Natural killer cell (primary cell): Measurements from ENCODE around the gene CACNB2. TPM values are rescaled to one million over a fixed set of nuclear protein-coding genes. Genes with fewer than 3 reads are reported as not detected.

Experiments
- ATAC-seq, 3 donors: fragments of 150-1000 bp in 2 of 3; fragments of 200-7000 bp in 1 of 3; cut with Tn5 transposase; 1 replicate in 1 of 3; 2 replicates in 2 of 3; pipeline ENCODE4 v1.10.0; 2021; ENCODE audit warnings: mild to moderate bottlenecking in 2 of 3, moderate library complexity in 2 of 3
- DNase-seq, 2 donors: peaks; one replicate each; pipeline versions ENCODE4 v3.0.0 to v3.0.0-alpha.2; 2013 to 2021; ENCODE audit warnings: mixed read lengths in 1 of 2
- H3K27ac ChIP-seq: one replicate; pipeline ENCODE4 v1.5.1; 2013; ENCODE audit warnings: mild to moderate bottlenecking, low read length
- H3K27me3 ChIP-seq: one replicate; pipeline ENCODE4 v1.6.1; 2013; ENCODE audit warnings: low read length; ENCODE audit not compliant: control insufficient read depth, insufficient read depth
- H3K36me3 ChIP-seq: one replicate; pipeline ENCODE4 v1.6.1; 2013; ENCODE audit warnings: low read length; ENCODE audit not compliant: control insufficient read depth, insufficient read depth
- H3K4me1 ChIP-seq: one replicate; pipeline ENCODE4 v1.6.1; 2013; ENCODE audit warnings: low read length; ENCODE audit not compliant: control insufficient read depth, insufficient read depth
- H3K4me3 ChIP-seq: one replicate; pipeline ENCODE4 v1.5.1; 2013; ENCODE audit warnings: low read length
- H3K9me3 ChIP-seq: one replicate; pipeline ENCODE4 v1.6.1; 2013; ENCODE audit warnings: low read length; ENCODE audit not compliant: control insufficient read depth, insufficient read depth
- H3K27ac Mint-ChIP-seq, 2 donors: one replicate each; pipeline ENCODE4 v1.8.0; 2022; ENCODE audit warnings: mild to moderate bottlenecking in 2 of 2, mixed read lengths in 2 of 2, moderate library complexity in 1 of 2
- H3K27me3 Mint-ChIP-seq, 2 donors: one replicate each; pipeline ENCODE4 v1.8.0; 2022; ENCODE audit warnings: low read depth in 2 of 2, mixed read lengths in 2 of 2
- H3K36me3 Mint-ChIP-seq: one replicate; pipeline ENCODE4 v1.8.0; 2022; ENCODE audit warnings: mixed read lengths
- H3K4me1 Mint-ChIP-seq, 2 donors: one replicate each; pipeline ENCODE4 v1.8.0; 2022; ENCODE audit warnings: mixed read lengths in 2 of 2
- H3K4me3 Mint-ChIP-seq: one replicate; pipeline ENCODE4 v1.8.0; 2022; ENCODE audit warnings: mild to moderate bottlenecking, moderate library complexity, mixed read lengths
- H3K9me3 Mint-ChIP-seq, 2 donors: one replicate each; pipeline ENCODE4 v1.8.0; 2022; ENCODE audit warnings: mixed read lengths in 2 of 2
- CTCF ChIP-seq: fragments of 200-600 bp; IDR thresholded peaks from one replicate; pipeline ENCODE4 v1.8.0; 2022; ENCODE audit warnings: antibody characterized with exemption
- WGBS: methylation state at CpG from one replicate; pipeline ENCODE4 v1.1.7; 2013; ENCODE audit warnings: missing lambda C conversion rate; ENCODE audit not compliant: insufficient coverage; 5-methylcytosine and 5-hydroxymethylcytosine counted together
- intact Hi-C: fragments of 100-400 bp; cut with micrococcal nuclease; formaldehyde crosslinking; loops from one replicate; pipeline ENCODE4 v1.14.2; 2022
- total RNA-seq, 4 donors: library from RNA; stranded (reverse); fragments of 120-200 nt in 1 of 4; gene quantifications; one replicate each; pipeline versions ENCODE4 v1.2.3 to v1.2.4, GENCODE V29; 2013 to 2022

Gene CACNB2
- total RNA-seq, 3 donors from 2014 or later (not counting 1 experiment from before 2014, with no cell fraction given): not detected

- Histone ChIP-seq H3K27ac (no peak overlapping the region), H3K4me1 (no peaks in the 10 kb centered on the region), H3K9me3 (no peaks in the 10 kb centered on the region), H3K36me3 (no peaks in the 10 kb centered on the region), H3K27me3 (no peaks in the 10 kb centered on the region), H3K4me3 (no peak overlapping the region)
- intact Hi-C loops: no loop called here
- Mint-ChIP-seq H3K9me3 (no peaks in the 10 kb centered on the region), H3K36me3 (no peaks in the 10 kb centered on the region), H3K27me3 (no peaks in the 10 kb centered on the region), H3K4me1 (no peaks in the 10 kb centered on the region), H3K27ac (no peak overlapping the region), H3K4me3 (no peak overlapping the region)
- DNase-seq (no peak), ATAC-seq (no peak)
- TF ChIP-seq CTCF: no peak
- 97% methylated on average over 5 of the region's 7 CpGs for WGBS
Measured at GRCh38 chr10:18532881-18533535, 392.8 kb downstream of the CACNB2 start.

- no peaks in the 10 kb centered on the region for H3K36me3 Mint-ChIP-seq
- 100% methylated on average over 3 of the region's 5 CpGs for WGBS
Measured at GRCh38 chr10:18533896-18534295, 393.7 kb downstream of the CACNB2 start.

GRCh38 chr10:18539335-18539734, 399.1 kb downstream of the CACNB2 start:
- WGBS: 97% methylated on average over 21 of the region's 22 CpGs
- Mint-ChIP-seq H3K9me3 (no peaks in the 10 kb centered on the region), H3K27ac (no peak overlapping the region), H3K4me3 (no peak overlapping the region), H3K27me3 (no peaks in the 10 kb centered on the region), H3K4me1 (no peaks in the 10 kb centered on the region), H3K36me3 (peaks cover 18% of the 10 kb centered on the region)
- Histone ChIP-seq H3K9me3 (no peaks in the 10 kb centered on the region), H3K36me3 (peaks cover 13% of the 10 kb centered on the region), H3K4me3 (no peak overlapping the region), H3K4me1 (no peaks in the 10 kb centered on the region), H3K27me3 (no peaks in the 10 kb centered on the region), H3K27ac (no peak overlapping the region)
- DNase-seq: no peak
- ATAC-seq: no peak
- intact Hi-C loops: no loop called here
- no peak for TF ChIP-seq CTCF

More at GRCh38 chr10:18533896-18534295, 393.7 kb downstream of the CACNB2 start:
- no peaks in the 10 kb centered on the region for H3K4me1 Mint-ChIP-seq
- DNase-seq (no peak), ATAC-seq (no peak)
- intact Hi-C loops: no loop called here
- Histone ChIP-seq H3K9me3 (no peaks in the 10 kb centered on the region), H3K4me1 (no peaks in the 10 kb centered on the region), H3K27me3 (no peaks in the 10 kb centered on the region), H3K36me3 (peaks cover 3% of the 10 kb centered on the region), H3K27ac (no peak overlapping the region), H3K4me3 (no peak overlapping the region)
- H3K27me3 Mint-ChIP-seq: no peaks in the 10 kb centered on the region
- no peak for TF ChIP-seq CTCF
- no peak overlapping the region for H3K4me3 Mint-ChIP-seq
- no peak overlapping the region for H3K27ac Mint-ChIP-seq
- no peaks in the 10 kb centered on the region for H3K9me3 Mint-ChIP-seq

- ATAC-seq (no peak), DNase-seq (no peak)
- no peak overlapping the region for H3K4me3 Mint-ChIP-seq
- H3K36me3 Mint-ChIP-seq: peaks cover 18% of the 10 kb centered on the region
- H3K27me3 ChIP-seq: no peaks in the 10 kb centered on the region
- H3K9me3 Mint-ChIP-seq: no peaks in the 10 kb centered on the region
- TF ChIP-seq CTCF: no peak
- H3K4me3 ChIP-seq: no peak overlapping the region
- intact Hi-C loops: no loop called here
- H3K9me3 ChIP-seq: no peaks in the 10 kb centered on the region
- H3K27ac Mint-ChIP-seq: no peak overlapping the region
- peaks cover 15% of the 10 kb centered on the region for H3K36me3 ChIP-seq
- H3K27ac ChIP-seq: no peak overlapping the region
- no peaks in the 10 kb centered on the region for H3K4me1 ChIP-seq
- no peaks in the 10 kb centered on the region for H3K4me1 Mint-ChIP-seq
- no peaks in the 10 kb centered on the region for H3K27me3 Mint-ChIP-seq
Measured at GRCh38 chr10:18540195-18540594, 400.0 kb downstream of the CACNB2 start.
